Raji (cell line): ENCODE results near the gene TRIM59.

ENCODE experiments used
- POLR2A ChIP-seq: IDR thresholded peaks from 2 replicates; pipeline ENCODE4 v1.6.1; 2011; ENCODE audit warnings: low read depth, low read length, control low read depth; ENCODE audit not compliant: insufficient read depth

Gene TRIM59

GRCh38 chr3:160471892-160472291 is 22.3 kb upstream of the TRIM59 start:
- no peak for TF ChIP-seq POLR2A

- TF ChIP-seq POLR2A, result no peak
Observed at GRCh38 chr3:160470181-160470580, 20.6 kb upstream of the TRIM59 start.

- no peak for TF ChIP-seq POLR2A
Observed at GRCh38 chr3:160464971-160465370, 15.4 kb upstream of the TRIM59 start.

GRCh38 chr3:160464321-160464720 is 14.7 kb upstream of the TRIM59 start:
- no peak for TF ChIP-seq POLR2A

GRCh38 chr3:160460033-160460432 is 10.4 kb upstream of the TRIM59 start:
- TF ChIP-seq POLR2A, result no peak

GRCh38 chr3:160459450-160459970 is 9.9 kb upstream of the TRIM59 start:
- TF ChIP-seq POLR2A, result no peak

GRCh38 chr3:160458151-160458550 is 8.6 kb upstream of the TRIM59 start:
- TF ChIP-seq POLR2A, result no peak

GRCh38 chr3:160455846-160456245 is 6.3 kb upstream of the TRIM59 start:
- no peak for TF ChIP-seq POLR2A

- no peak for TF ChIP-seq POLR2A
Observed at GRCh38 chr3:160454995-160455394, 5.4 kb upstream of the TRIM59 start.

- TF ChIP-seq POLR2A, result no peak
Observed at GRCh38 chr3:160451602-160452001, 2.0 kb upstream of the TRIM59 start.

- no peak for TF ChIP-seq POLR2A
Observed at GRCh38 chr3:160450846-160451245, 1.3 kb upstream of the TRIM59 start.

- no peak for TF ChIP-seq POLR2A
Observed at GRCh38 chr3:160448845-160449635, 546 bp downstream of the TRIM59 start.

GRCh38 chr3:160447544-160447943 is 2.0 kb downstream of the TRIM59 start:
- TF ChIP-seq POLR2A, result no peak

- TF ChIP-seq POLR2A, result no peak
Observed at GRCh38 chr3:160446522-160447056, 3.0 kb downstream of the TRIM59 start.

- no peak for TF ChIP-seq POLR2A
Observed at GRCh38 chr3:160445854-160446253, 3.7 kb downstream of the TRIM59 start.

- no peak for TF ChIP-seq POLR2A
Observed at GRCh38 chr3:160444411-160444810, 5.2 kb downstream of the TRIM59 start.
